Large intestine (tissue), 3 donors: ENCODE results near the gene EPGN. TPM values are rescaled to one million over a fixed set of nuclear protein-coding genes. Genes with fewer than 3 reads are reported as not detected.

ENCODE experiments used
- DNase-seq, 2 donors: peaks; one replicate each; pipeline versions ENCODE4 v3.0.0 to v3.0.0-alpha.2; 2013
- H3K27ac ChIP-seq: one replicate; pipeline ENCODE4 v1.5.1; 2013; ENCODE audit warnings: low read length
- H3K27me3 ChIP-seq: 2 replicates; pipeline ENCODE4 v1.6.1; 2013; ENCODE audit warnings: low read length; ENCODE audit not compliant: control insufficient read depth, insufficient read depth
- H3K36me3 ChIP-seq: 2 replicates; pipeline ENCODE4 v1.6.1; 2013; ENCODE audit warnings: low read length; ENCODE audit not compliant: control insufficient read depth, insufficient read depth
- H3K4me1 ChIP-seq: one replicate; pipeline ENCODE4 v1.6.1; 2013; ENCODE audit warnings: low read length; ENCODE audit not compliant: control insufficient read depth, insufficient read depth
- H3K4me3 ChIP-seq: one replicate; pipeline ENCODE4 v1.5.1; 2013; ENCODE audit warnings: low read length
- H3K9me3 ChIP-seq: one replicate; pipeline ENCODE4 v1.6.1; 2013; ENCODE audit warnings: mild to moderate bottlenecking, low read depth, low read length, moderate library complexity; ENCODE audit not compliant: control insufficient read depth
- WGBS: methylation state at CpG from one replicate; pipeline ENCODE4 v1.1.5; 2013; ENCODE audit warnings: low lambda C conversion rate; ENCODE audit not compliant: insufficient coverage; 5-methylcytosine and 5-hydroxymethylcytosine counted together
- polyA plus RNA-seq: library from polyadenylated mRNA; unstranded; fragments of 120-200 nt; gene quantifications from one replicate; pipeline ENCODE4 v1.2.1, GENCODE V29; 2013

Gene EPGN
- polyA plus RNA-seq, 1 donor, result 0.12 TPM

DNA sequence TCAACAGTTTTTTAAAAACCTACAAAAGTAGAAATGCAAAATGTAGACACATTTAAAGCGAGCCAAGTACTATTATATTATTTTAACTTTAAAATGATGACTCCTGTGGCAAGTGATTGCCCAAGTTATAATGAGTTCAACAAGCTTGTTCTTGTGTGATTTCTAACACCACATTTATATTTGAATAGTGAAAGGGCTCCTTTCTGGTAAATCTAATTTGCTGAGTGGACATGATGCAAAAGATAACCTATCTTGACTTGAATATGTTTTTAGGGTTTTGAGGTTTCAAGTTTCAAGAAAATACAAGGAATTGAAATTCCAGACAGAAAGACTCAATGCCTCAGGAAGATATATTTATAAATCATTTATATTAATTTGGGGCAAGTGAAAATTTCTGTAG is 1.1 kb upstream of the EPGN start:
- no CpG with 5 or more reads among the region's 1 CpG for WGBS
- Histone ChIP-seq H3K9me3 (no peaks in the 10 kb centered on the region), H3K36me3 (no peaks in the 10 kb centered on the region), H3K27ac (no peak overlapping the region), H3K4me3 (no peak overlapping the region), H3K27me3 (no peaks in the 10 kb centered on the region), H3K4me1 (peaks cover 2% of the 10 kb centered on the region)
- DNase-seq, result no peak

DNA sequence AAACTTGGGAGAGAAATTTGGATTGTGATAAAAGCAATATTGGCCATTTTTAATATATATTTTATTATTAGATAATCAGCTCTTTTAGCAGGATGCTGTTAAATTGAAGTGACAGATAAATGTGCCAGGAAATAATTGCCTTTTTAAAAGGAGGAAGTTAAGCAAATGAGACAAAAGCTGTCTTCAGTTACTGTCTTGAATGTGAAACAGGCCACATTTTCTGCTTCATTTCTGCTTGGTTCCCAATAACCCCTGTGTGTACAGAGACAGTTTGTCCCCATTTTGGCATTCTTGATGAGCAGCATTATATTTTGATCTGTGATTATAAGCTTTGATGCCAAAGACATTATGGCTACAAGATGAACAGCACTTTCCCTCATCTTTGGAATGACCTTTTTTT is 953 bp downstream of the EPGN start:
- no peaks in the 10 kb centered on the region for H3K36me3 ChIP-seq
- H3K9me3 ChIP-seq, result no peaks in the 10 kb centered on the region
- H3K27me3 ChIP-seq, result no peaks in the 10 kb centered on the region
- peaks cover 2% of the 10 kb centered on the region for H3K4me1 ChIP-seq
- no peak overlapping the region for H3K4me3 ChIP-seq
- no peak for DNase-seq
- no peak overlapping the region for H3K27ac ChIP-seq

DNA sequence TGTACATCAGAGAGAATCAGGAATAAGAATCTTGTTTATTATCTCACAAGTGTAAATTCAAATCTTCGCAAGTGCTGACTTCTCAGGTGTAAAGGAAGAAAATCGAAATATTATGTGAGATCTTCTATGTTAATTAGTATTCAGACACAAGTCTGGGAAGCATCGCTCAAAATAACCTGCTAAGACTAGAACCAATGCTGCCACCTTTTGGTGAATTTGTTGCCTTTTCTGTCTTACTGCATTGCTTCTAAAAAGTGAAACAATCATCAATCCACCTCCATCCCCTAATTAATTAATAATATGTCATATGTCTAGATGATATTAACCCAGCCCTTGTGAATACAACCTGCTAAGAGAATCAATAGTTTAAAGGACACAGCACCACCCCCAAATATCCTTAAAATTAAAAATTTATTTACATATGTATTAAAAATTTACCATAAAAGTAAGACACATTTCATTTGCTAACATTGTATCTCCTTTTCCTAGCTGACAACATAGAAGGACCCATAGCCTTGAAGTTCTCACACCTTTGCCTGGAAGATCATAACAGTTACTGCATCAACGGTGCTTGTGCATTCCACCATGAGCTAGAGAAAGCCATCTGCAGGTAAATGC is 3.5 kb downstream of the EPGN start:
- WGBS, result 20% methylated on average over 1 of the region's 4 CpGs
- Histone ChIP-seq H3K9me3 (no peaks in the 10 kb centered on the region), H3K4me3 (no peak overlapping the region), H3K27ac (no peak overlapping the region), H3K4me1 (no peaks in the 10 kb centered on the region), H3K27me3 (no peaks in the 10 kb centered on the region), H3K36me3 (no peaks in the 10 kb centered on the region)
- DNase-seq, result peak; percentile 27 to 37

DNA sequence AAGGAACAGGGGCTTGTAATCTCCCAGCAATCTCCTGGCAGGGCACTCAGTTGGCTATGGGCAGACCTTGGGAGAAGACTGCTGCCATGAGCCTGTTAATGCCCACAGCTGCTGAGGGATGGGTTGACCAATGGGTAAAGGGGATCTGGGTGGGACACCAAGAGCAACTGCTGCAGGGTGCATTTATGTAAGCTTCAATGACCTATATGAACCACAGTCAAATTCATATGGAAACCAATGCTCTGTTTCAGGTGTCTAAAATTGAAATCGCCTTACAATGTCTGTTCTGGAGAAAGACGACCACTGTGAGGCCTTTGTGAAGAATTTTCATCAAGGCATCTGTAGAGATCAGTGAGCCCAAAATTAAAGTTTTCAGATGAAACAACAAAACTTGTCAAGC is 6.1 kb downstream of the EPGN start:
- H3K4me1 ChIP-seq, result no peaks in the 10 kb centered on the region
- 100% methylated on average over 1 of the region's 2 CpGs for WGBS
- no peaks in the 10 kb centered on the region for H3K27me3 ChIP-seq
- no peaks in the 10 kb centered on the region for H3K36me3 ChIP-seq
- H3K27ac ChIP-seq, result no peak overlapping the region
- no peak overlapping the region for H3K4me3 ChIP-seq
- no peak for DNase-seq
- H3K9me3 ChIP-seq, result no peaks in the 10 kb centered on the region

DNA sequence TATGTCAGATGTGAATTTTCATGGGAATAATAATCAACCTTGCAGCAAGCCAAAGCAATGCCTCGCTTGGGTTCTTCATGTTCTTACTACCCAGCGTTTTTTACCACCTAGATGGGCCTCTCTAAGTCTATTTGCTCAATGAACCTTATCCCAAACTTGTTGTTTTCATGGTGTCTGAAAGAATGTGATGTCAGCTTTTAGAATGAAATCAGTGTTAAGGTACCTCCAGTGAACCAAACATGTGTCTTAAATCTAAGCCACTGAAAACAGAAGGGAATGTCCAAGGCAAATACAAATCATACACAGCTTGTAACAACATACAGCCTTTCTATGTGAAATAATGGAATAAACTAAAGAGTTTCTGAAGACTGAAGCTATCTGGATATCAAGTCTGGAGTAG is 6.7 kb downstream of the EPGN start:
- no CpG with 5 or more reads among the region's 2 CpGs for WGBS
- no peak for DNase-seq
- H3K27ac ChIP-seq, result no peak overlapping the region
- no peaks in the 10 kb centered on the region for H3K4me1 ChIP-seq
- no peaks in the 10 kb centered on the region for H3K27me3 ChIP-seq
- H3K9me3 ChIP-seq, result no peaks in the 10 kb centered on the region
- H3K4me3 ChIP-seq, result no peak overlapping the region
- no peaks in the 10 kb centered on the region for H3K36me3 ChIP-seq

DNA sequence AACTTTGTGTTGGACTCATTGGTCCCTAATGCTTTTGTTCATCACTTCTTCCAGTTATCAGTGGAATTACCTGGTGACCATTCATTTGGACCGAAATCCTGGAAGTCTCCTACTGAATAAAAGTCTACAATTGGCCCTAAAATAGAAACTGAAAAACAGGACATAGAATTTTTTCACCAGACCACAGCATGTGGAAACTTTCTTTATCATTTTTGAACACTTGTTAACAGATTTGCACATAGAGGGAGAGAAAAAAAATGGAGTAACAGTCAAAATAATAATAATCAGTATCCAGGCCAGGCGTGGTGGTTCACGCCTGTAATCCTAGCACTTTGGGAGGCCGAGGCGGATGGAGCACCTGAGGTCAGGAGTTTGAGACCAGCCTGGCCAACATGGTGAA is 7.1 kb downstream of the EPGN start:
- no CpG with 5 or more reads among the region's 5 CpGs for WGBS
- Histone ChIP-seq H3K27ac (no peak overlapping the region), H3K4me3 (no peak overlapping the region), H3K4me1 (no peaks in the 10 kb centered on the region), H3K36me3 (no peaks in the 10 kb centered on the region), H3K27me3 (no peaks in the 10 kb centered on the region), H3K9me3 (no peaks in the 10 kb centered on the region)
- no peak for DNase-seq

DNA sequence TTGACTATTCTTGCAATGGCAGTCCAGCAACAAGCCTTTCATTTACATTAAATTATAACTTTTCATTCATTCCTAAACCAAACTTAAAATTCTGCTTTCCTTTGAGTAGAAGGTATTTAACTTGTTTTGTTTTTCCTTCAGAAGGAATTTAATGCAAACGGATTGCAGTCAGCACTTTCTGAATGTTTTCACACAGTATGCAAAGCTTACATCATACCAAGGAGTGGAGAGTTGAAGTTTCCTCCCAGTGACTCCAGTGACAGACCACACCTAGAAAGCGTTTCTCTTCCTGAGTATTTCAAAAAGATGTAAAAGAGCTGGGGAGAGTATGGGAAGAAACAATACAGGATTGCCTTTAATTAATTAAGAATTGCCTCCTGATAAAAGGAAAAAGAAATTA is 8.1 kb downstream of the EPGN start:
- no peak overlapping the region for H3K27ac ChIP-seq
- no peaks in the 10 kb centered on the region for H3K9me3 ChIP-seq
- no peak for DNase-seq
- H3K36me3 ChIP-seq, result no peaks in the 10 kb centered on the region
- 20% methylated on average over 1 of the region's 2 CpGs for WGBS
- no peaks in the 10 kb centered on the region for H3K27me3 ChIP-seq
- H3K4me3 ChIP-seq, result no peak overlapping the region
- no peaks in the 10 kb centered on the region for H3K4me1 ChIP-seq

DNA sequence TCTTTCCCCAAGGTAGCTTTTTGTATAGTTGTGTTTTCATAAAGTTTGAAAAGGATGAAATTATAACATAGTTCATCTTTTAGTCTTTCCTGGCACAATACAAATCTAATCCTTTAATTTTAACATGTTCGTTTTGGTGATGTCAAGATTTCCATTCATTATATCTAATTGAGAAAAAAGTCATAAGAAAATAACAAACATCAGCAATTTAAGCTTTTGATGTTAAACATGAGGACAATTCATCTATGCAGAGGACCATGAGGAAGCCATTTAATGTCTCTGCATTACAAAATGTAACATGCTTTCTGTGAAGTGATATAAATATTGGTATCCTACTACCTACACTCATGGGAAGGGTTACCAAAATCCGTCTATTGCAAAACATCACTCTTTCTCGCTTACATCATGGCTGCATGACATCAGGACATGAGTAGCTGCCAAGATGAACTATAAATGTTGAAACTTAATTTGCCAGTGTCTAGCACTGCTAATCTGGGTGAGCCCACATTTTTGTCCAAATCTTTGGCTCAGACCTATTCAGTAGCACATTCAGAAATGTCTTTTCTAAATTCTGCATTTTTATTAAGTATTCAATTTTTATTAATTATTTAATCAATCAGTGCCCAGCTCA is 9.5 kb downstream of the EPGN start:
- no peaks in the 10 kb centered on the region for H3K4me1 ChIP-seq
- no peaks in the 10 kb centered on the region for H3K27me3 ChIP-seq
- no peak overlapping the region for H3K4me3 ChIP-seq
- H3K9me3 ChIP-seq, result no peaks in the 10 kb centered on the region
- no peak for DNase-seq
- 65% methylated on average over 2 of the region's 3 CpGs for WGBS
- no peaks in the 10 kb centered on the region for H3K36me3 ChIP-seq
- no peak overlapping the region for H3K27ac ChIP-seq

DNA sequence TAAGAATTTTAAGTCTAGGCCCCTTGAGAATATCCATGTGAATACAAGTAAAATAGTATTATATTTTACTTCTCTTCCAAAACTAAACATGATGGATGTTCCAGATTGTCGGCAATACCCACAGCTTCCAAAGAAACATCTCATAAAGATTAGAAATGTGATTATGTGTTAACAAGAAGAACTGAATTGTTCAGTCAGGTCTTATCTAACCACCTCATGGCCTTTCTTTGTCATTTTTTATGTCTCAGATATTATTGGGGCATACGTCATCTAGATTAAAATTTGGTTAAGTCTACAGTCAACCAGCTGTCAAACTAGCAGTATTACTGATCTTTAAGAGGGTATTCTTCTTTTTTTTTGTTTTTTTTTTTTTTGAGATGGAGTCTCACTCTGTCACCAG is 10.0 kb downstream of the EPGN start:
- no peak overlapping the region for H3K4me3 ChIP-seq
- H3K27me3 ChIP-seq, result no peaks in the 10 kb centered on the region
- WGBS, result 80% methylated on average over 1 of the region's 2 CpGs

DNA sequence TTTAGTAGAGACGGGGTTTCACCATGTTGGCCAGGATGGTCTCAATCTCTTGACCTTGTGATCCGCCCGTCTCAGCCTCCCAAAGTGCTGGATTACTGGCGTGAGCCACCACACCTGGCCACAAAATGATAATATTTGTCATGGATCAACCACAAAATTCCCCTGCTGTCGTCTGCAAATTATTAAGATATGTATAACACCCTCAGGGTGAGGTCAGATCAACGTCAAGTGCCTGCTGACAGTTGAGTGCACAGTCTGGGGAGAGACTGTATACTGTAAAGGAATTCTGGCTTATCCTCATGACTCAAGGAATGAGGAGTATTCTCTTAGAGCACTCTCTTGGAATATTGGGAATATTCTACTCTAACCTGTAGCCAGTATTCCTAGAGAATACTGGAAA is 11.2 kb downstream of the EPGN start:
- WGBS, result no CpG with 5 or more reads among the region's 6 CpGs

More for the DNA sequence above, 10.0 kb downstream of the EPGN start:
- Histone ChIP-seq H3K27ac (no peak overlapping the region), H3K9me3 (no peaks in the 10 kb centered on the region), H3K4me1 (no peaks in the 10 kb centered on the region), H3K36me3 (no peaks in the 10 kb centered on the region)
- DNase-seq, result no peak

DNA sequence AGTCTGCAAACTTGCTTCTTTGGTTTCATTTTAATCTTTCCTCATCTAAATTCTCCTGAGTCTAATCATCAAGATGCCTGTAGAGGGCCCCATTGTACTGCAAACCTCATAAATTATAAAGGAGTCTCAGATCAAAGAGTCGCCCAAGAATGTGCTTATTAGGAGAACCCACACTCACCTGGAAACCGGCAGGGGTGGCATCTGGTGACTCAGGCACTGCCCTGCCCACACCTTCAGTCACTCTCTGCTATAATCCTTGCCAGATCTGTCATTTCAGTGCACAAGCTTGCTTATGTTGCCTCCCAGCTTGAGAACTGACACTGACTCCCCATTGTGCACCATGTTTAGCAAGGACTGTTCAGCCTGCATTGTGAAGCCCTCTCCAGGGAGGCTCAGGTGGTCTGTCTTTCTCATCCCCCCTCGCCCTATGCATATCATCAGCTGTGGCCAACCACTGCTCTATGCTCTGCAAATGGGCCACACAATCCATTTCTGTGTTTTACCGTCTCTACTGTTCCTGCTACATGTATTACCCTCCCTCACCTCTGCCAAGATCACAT is 12.4 kb downstream of the EPGN start:
- no peak overlapping the region for H3K4me3 ChIP-seq
- no peak overlapping the region for H3K27ac ChIP-seq
- no peaks in the 10 kb centered on the region for H3K36me3 ChIP-seq
- DNase-seq, result peak; percentile 54 to 75
- WGBS, result 86% methylated on average over 1 of the region's 4 CpGs
- H3K4me1 ChIP-seq, result no peaks in the 10 kb centered on the region
- H3K9me3 ChIP-seq, result no peaks in the 10 kb centered on the region
- H3K27me3 ChIP-seq, result no peaks in the 10 kb centered on the region

More for the DNA sequence above, 11.2 kb downstream of the EPGN start:
- H3K9me3 ChIP-seq, result no peaks in the 10 kb centered on the region
- no peak overlapping the region for H3K27ac ChIP-seq
- no peaks in the 10 kb centered on the region for H3K36me3 ChIP-seq
- no peaks in the 10 kb centered on the region for H3K4me1 ChIP-seq
- DNase-seq, result no peak
- no peaks in the 10 kb centered on the region for H3K27me3 ChIP-seq
- no peak overlapping the region for H3K4me3 ChIP-seq
